Stimulated activated CD8-positive, alpha-beta memory T cell treated with anti-CD3 and anti-CD28 coated beads, Interleukin-7, amount 100 ng/mL, for 1 hour (primary cell): ENCODE data around the gene SRRM5.
"Not testable (repeated sequence)": the region's sequence is repeated elsewhere in the genome, so short reads cannot be mapped to it uniquely, and the experiment has no call there.

ENCODE experiments used
- DNase-seq, 2 donors: peaks; one replicate each; pipeline ENCODE4 v3.0.0-alpha.2; 2020; ENCODE audit warnings: low read depth in 2 of 2

The SRRM5 gene

DNA sequence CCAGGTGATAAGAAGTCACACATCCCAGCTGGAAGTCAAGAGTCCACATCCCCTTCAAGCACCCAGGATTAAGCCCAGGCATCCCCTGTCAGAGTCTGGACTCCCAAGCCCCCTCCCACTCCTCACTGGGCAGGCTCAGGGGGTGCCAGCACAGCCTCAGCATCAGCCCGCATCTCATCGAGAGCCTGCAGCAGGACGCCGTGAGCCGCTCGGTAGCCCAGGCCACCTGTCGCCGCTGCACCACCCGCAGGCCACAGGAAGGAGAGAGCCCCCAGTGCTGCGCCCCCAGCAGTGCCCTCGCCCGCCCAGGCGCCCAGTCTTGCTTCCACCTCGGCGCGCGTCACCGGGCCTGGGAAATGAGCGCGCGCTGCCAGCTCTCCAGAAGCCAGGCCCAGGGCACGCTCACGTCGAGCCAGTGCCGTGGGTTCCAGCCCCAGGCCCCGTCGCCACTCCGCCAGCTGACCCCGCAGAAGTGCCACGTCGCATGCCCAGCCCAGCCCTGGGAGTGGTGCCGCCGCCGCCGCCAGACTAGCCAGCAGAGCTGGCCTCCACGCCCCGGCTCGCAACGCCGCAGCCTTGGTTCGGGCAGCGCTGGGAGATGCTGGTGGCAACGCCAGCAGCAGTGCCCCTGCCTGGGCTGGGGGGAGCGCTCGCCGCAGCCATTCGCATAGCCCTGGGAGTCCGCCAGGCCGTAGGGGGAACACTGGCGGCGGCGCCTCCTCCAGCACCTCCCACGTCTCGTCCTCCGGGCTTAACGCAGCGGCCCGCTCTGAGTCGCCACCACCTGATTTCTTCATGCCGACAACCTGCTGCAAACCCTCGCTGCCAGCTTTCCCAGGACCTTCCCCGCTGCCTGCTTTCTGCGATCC lies 19.8 kb upstream of the SRRM5 start:
- no peak for DNase-seq

- DNase-seq, result no peak
Observed at GRCh38 chr19:43592800-43593350, 19.0 kb upstream of the SRRM5 start.

DNA sequence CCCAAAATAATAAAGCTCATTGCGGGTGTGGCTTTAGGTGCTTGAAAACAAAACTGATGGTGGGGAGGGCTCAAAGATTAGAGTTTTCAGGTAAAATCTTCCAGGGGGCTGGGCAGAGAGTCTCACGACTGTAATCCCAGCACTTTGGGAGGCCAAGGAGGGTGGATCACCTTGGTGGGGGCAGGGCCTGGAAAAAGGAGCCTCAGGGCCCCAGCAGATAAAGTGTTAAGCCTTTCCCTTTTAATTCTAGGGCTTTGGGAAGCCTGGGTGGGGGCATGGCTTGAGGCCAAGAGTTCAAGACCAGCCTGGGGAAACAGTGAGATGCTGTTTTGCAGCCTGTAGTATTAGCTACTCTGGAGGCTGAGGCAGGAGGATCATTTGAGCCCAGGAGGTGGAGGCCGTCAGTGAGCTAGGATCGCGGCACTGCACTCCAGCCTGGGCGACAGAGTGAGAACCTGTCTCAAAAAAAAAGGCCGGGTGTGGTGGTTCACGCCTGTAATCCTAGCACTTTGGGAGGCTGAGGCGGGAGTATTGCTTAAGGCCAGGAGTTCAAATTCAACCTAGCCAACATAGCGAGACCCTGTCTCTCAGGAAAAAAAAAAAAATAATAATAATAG lies 17.7 kb upstream of the SRRM5 start:
- DNase-seq, result no peak

DNA sequence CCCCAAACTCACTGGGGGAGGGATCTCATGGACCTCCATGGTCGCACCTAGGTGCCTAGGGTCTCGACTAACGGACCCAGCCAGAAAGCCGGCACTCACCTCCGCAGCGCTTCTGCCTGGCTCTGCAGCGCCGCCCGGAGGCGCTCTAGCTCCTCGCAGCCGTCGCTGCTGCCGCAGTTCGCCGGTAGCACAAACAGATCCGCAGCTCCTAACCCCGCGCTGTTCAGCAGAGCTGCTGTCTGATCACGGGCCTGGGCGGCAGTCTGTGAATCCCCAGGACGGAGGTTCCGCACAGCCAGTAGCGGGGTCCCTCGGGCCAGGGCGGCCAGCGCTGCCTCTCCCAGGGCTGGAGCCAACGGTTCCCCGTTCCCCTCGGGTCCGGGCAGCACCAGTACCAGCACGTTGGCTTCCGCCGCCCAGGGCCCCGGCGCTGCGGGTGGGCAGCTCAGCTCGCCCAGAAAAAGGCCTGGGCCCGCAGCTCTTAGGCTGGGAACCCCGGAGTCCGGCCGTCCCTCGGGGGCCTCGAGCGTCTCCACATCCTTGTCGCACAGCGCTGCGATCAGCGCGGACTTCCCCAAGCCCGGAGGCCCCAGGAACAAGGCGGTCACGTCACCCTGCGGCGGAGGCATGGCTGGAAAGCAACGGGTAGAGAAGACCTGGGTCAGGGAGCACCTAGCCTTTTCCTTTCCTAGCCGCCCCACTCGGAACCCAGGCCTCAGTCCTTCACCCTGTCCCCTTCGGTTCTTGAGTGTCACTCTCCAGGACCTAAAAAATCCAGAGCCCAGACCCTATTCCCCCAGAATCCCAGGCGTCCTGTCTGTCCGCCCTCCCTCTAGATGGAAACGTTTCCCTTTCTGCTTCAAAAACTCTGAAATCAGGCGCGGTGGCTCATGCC lies 16.9 kb upstream of the SRRM5 start:
- peak in 1 of 2 donors; percentile 35 for DNase-seq

DNA sequence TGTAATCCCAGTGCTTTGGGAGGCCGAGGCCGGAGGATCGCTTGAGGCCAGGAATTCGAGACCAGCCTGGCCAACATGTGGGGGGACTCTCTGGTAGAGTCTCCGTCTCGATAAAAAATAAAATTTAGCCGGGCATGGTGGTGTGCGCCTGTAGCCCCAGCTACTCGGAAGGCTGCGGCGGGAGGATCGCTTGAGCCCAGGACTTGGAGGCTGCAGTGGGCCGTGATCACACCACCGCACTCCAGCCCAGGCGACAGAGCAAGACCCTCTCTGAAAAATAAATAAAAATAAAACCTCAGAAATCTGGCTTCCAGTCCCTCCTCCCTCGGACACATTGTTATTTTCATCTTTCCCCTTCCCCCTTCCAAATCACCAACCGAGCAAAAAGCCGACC lies 16.3 kb upstream of the SRRM5 start:
- no peak for DNase-seq

GRCh38 chr19:43595999-43596841 lies 15.7 kb upstream of the SRRM5 start, which contains the start of the genes IRGQ and ZNF576:
TSS of gene IRGQ (minus strand) at chr19:43596134. CDS start at chr19:43595338, 796 bp downstream.
TSS of gene ZNF576 (plus strand) at chr19:43596595. CDS start at chr19:43597109, 514 bp downstream.
- DNase-seq, result peak; percentile 100

- no peak for DNase-seq
Observed at GRCh38 chr19:43596842-43597461, 14.9 kb upstream of the SRRM5 start.

DNA sequence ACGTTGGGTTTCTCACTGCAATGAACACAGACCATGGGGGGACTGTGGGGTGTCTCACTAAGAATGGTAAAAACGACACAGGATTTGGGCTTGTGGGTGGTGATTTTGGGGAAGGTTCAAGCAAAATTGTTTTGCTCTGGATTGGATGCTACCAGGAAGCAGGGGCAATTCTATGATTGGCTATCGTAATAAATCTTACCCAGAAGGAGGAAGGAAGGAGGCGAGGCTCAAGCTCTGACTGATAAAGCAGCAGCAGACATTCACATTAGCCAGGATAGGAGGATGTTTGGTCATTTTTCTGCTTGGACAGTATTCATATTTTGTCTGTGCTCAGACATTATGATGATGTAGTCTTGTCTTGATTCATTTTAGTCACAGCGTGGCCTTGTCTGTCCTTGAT lies 14.0 kb upstream of the SRRM5 start:
- no peak for DNase-seq

- DNase-seq, result no peak
Observed at GRCh38 chr19:43598445-43599240, 13.2 kb upstream of the SRRM5 start.

GRCh38 chr19:43599635-43600295 lies 12.1 kb upstream of the SRRM5 start:
- DNase-seq, result no peak

DNA sequence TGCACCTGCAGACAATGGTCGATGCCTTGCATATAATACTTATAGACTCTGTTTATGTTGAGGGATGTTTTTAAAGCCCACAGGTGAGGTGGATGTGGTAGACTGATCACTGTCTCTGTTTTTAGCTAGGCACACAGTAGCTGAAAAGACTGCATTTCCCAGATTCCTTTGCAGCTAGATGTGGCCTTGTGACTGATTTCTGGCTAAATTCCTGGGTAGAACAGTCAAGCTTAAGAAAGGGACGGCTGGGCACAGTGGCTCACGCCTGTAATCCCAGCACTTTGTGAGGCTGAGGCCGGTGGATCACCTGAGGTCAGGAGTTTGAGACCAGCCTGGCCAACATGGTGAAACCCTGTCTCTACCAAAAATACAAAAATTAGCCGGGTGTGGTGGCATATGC lies 11.6 kb upstream of the SRRM5 start:
- DNase-seq, result not testable (repeated sequence)

DNA sequence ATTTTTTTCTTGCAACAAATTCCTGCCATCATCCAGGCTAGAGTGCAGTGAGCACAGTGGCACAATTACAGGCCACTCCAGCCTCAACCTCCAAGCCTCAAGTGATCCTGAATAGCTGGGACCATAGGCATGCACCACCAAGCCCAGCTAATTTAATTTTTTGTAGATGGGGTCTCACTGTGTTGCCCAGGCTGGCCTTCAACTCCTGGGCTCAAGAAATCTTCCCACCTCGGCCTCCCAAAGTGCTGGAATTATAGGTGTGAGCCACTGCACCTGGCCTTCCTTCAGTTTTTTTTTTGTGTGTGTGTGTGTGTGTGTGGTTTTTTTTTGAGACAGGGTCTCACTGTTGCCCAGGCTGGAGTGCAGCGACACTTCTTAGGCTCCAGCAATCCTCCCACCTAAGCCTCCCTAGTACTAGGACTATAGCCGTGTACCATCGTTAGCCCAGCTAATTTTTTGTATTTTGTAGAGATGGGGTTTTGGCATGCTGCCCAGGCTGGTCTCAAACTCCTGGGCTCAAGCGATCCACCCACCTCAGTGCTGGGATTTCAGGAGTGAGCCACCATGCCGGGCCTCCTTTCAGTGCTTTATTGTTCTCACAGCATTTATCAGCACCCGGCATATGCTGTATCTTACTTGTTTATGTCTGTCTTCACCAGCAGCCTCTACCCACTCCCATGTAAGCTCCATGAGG lies 5.9 kb upstream of the SRRM5 start:
- DNase-seq, result no peak

GRCh38 chr19:43606569-43607229 lies 5.2 kb upstream of the SRRM5 start:
- DNase-seq, result no peak

- DNase-seq, result no peak
Observed at GRCh38 chr19:43607238-43608205, 4.4 kb upstream of the SRRM5 start.

DNA sequence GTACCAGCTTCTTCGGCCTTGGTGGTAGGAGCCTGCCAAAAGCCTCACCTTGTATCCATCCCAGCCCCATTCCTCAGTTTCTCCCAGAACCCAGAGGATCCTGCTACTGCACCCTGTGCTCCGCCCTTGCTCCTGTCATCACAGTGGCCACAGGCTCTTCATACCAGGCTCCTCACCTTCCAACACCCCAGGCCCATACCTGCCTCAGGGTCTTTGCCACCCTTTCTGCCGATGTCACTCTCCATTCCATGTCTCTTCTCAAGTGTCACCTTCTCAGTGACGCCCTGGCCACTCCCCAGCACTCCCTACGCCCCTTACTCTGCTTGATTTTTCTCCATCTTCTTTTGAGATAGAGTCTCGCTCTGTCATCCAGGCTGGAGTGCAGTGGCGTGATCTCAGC lies 2.0 kb upstream of the SRRM5 start:
- DNase-seq, result no peak

- no peak for DNase-seq
Observed at GRCh38 chr19:43610493-43610892, 1.4 kb upstream of the SRRM5 start.

DNA sequence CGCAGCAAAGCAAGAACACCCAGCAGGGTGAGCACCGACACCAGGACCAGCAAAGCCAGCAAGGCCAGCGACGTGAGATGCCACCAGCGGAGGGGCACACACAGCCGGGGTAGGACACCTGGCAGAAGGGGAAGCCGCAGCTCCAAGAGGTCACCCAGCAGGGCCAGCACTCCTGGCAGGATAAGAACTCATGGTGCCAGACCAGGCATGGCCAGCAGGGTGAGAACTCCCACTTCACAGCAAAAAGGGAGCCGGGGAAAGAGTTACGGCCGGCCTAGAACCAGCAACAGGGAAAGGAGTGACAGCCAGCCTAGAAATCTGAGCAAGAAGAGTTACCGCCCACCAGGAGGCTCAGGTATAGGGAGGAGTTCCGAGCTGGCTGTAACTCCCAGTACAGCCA lies 486 bp downstream of the SRRM5 start:
- DNase-seq, result no peak
